OCI-M2 (cell line): ENCODE measurements around the gene IMMP2L.

ENCODE experiments used
- DNase-seq: peaks from one replicate; lab custom pipeline; 2025; ENCODE audit not compliant: unreplicated experiment; lab: John Stamatoyannopoulos, UW

Gene IMMP2L

DNA sequence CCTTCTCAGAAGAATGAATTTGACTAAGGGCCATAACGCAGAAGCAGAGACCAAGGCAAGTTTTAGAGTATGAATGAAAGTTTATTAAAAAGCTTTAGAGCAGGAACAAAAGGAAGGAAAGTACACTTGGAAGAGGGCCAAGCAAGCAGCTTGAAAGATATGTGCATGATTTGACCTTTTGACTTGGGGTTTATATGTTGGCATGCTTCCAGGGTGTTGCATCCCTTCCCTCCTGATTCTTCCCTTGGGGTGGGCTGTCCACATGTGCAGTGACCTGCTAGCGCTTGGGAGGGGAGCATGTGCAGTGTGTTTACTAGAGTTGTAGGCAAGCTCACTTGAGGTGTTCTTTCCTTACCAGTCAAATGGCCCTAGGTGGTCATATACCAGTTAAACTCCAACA is 509.3 kb downstream of the IMMP2L start:
- DNase-seq = no peak

DNA sequence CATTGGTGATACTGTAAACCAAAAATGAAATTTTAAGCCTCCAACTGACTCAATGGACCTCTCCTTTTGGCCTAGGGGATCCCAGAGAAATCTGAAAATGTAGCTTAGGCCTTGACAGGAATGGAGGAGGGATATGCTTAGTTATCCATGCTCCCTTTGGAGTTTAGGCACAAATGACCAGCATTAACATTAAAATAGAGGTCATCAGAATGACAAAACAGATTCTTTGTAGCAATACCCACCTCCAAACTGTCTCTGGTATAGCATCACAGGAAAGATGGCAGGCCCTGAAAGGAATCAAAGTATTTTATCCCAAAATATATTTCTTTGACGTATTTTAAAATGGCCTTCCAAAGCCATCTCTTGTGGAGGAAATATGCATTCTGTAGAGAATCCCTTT is 510.5 kb downstream of the IMMP2L start:
- DNase-seq = no peak

GRCh38 chr7:111050875-111051416 is 511.3 kb downstream of the IMMP2L start:
- no peak for DNase-seq

GRCh38 chr7:111049971-111050680 is 512.2 kb downstream of the IMMP2L start:
- no peak for DNase-seq

DNA sequence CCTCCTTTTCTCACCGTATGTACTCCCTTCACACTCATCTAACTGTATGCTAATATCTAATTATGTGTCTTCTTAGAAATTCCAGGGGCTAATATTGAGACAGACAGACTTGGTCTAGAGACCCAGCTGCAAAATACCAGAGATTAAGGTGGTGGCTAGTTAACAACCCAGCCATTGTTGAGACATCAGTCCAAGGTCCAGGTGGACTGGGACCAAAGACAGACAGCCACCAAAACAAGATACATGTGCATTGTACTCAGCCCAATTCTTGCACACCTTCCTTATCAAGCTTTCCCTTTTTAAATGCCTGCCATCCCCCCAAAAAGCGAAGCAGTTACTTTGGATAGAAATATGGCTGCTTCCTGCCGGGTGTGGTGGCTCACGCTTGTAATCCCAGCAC is 514.7 kb downstream of the IMMP2L start:
- no peak for DNase-seq

DNA sequence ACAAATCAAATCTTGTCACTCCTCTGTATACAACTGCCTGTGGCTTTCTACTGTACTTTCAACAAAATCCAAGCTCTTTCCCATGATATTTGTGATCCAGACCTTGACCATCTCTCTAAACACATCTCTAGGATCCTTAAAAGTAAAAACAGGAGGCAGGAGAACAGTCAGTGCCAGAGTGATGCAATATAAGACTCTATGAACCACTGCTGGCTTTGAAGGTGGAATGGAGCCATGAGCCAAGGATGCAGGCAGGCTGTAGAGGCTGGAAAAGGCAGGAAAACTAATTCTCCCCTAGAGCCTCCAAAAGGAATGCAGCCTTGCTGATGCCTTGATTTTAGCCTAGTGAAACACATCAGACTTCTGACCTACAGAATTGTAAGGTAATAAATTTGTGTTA is 516.8 kb downstream of the IMMP2L start:
- no peak for DNase-seq

- no peak for DNase-seq
Measured at GRCh38 chr7:111043561-111043960, 518.7 kb downstream of the IMMP2L start.

GRCh38 chr7:111042842-111043241 is 519.5 kb downstream of the IMMP2L start:
- DNase-seq = no peak

- no peak for DNase-seq
Measured at GRCh38 chr7:111041577-111041976, 520.7 kb downstream of the IMMP2L start.

GRCh38 chr7:111038185-111038584 is 524.1 kb downstream of the IMMP2L start:
- DNase-seq = no peak

DNA sequence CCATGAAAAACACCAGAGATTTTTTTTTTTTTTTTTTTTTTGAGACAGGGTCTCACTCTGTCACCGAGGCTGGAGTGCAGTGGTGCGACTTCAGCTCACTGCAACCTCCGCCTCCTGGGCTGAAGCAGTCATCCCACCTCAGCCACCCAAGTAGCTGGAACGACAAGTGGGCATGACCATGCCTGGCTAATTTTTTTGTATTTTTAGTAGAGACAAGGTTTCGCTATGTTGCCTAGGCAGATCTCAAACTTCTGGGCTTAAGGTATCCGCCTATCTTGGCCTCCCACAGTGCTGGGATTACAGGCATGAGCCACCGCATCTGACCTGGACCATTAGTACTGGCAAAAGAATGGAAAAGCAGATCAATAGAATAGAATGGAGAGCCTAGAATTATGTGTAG is 530.4 kb downstream of the IMMP2L start:
- no peak for DNase-seq

DNA sequence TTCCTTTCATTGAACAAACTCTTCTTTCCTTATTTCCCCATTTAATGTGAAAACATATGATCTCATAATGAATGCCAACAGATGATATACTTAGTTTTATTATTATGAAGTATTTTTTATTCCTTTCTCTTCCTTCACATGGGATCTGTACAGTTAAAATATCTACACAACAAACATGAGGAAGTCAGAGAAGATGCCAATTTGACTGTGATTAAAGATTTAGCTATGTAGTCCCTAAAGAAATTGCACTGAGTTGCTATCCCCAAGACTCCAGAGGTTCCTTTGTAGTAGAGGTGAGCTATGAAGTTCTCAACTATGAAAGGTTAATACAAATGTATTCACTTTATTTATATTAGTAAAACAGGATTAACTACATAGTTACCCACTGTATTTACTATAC is 532.0 kb downstream of the IMMP2L start:
- no peak for DNase-seq

DNA sequence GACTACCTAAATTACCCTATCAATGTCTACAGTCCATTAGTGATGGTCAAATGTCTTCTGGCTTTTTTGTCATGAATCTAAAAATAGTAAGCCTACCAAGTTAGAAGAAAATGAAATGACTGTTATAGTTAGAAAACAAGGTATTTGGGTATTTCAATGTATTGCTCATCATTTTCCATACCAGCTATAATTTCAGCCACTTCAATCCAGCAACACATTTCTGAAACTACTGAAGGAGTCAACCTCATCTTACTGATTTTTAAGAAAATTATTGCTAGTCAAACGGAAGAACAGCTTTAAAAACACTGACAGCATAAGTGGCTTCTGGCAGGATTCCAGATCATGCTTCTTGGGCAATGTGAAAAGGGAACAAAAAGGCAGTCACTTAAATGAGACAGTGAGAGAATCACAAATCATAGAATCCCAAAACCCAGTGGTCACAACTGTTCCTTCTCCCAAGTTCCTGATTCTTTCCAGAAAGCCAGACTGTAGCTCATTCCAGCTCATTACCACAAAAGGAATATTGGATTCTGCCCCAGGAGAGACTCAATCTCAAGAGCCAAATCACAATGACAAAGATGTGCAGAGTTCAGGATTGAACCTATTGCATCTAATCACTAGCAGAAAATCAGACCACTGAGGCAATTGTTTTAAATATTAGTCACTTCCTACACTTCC is 532.6 kb downstream of the IMMP2L start:
- no peak for DNase-seq

DNA sequence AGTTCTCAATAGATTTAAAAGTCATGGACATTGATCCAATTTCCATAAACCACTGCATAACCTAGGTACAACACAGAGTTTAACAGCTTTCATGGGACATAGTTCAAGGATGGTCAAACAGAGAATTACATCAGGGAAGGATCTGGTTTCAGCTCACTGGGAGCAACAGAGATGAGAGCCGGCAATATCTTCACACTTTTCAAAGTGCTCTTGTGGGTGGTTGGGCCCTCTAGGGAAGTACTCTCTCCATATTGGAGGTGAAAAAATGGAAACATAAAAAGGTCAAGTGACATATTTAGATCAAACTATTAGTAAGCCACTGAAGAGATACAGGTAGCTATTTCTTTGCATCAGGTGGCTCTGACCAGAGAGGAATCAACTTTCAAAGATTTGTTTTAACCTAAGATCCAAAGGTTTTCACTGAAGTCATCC is 533.1 kb downstream of the IMMP2L start:
- no peak for DNase-seq

- DNase-seq = no peak
Measured at GRCh38 chr7:111027396-111027795, 534.9 kb downstream of the IMMP2L start.

GRCh38 chr7:111026806-111027205 is 535.5 kb downstream of the IMMP2L start:
- DNase-seq = no peak

- DNase-seq = no peak
Measured at GRCh38 chr7:111026343-111026742, 535.9 kb downstream of the IMMP2L start.

DNA sequence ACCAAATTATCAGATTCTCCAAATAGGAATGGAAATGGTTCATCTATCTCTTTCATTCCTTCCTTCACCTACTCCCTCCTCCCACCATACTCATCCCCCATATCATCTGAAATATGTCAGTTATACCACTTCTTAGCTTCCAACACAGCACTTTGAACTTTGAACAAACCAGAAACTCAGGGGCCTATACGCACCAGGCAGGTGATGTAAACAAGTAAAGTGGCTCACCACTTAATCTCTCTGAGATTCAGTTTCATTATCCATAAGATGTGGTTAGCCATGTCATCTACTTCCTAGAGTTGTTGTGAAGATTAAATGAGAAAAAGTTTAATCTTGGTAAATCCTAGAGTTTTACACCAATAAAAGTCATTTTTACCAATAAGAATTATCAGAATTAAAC is 537.3 kb downstream of the IMMP2L start:
- DNase-seq = no peak

DNA sequence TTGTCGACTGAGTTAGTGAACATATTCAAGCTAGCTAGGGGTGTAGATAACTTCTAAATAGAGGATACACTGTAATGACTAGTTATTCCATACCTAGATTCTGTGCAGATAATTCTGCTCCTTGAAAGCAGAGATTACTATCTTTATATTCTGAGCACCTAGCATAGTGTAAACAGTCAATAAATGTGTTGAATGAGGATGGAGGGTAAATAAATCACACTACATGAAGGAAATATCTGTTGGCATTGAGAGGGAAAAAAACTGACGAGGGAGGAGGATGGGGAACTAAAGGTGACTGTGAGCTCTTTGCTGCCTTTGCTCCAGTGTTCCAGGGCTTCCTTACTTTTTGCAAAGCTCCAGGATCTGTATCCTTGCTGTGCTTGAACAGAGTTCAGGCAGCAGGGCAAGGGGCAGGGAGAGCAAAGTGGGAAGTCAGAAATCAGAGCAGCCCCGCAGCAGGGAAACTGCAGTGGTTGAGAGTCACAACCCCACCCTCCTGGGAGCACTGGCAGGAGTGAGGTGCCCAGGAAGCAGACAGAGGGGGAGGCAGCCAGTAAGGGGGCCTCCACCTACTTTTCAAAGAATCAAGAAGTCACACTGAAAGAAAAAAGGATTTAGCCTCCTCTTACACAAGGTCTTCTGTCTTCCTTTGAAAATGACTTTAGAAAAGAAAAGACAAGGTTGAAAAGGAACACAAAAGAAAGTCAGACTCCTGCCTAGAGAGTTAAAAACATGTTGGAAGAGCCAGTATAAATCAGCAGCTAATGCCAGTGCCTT is 543.1 kb downstream of the IMMP2L start:
- DNase-seq = no peak

- DNase-seq = no peak
Measured at GRCh38 chr7:111018447-111018846, 543.8 kb downstream of the IMMP2L start.

- no peak for DNase-seq
Measured at GRCh38 chr7:111014079-111014478, 548.2 kb downstream of the IMMP2L start.
